HTERT RPE-1 (cell line): ENCODE measurements around the gene PLEKHB1.
"Not testable (repeated sequence)": the region's sequence is repeated elsewhere in the genome, so short reads cannot be mapped to it uniquely, and the experiment has no call there.

Experiments
- in situ Hi-C: fragments of 300-500 bp; cut with MboI; formaldehyde crosslinking; loops from 4 replicates; pipeline ENCODE4 v1.14.3; 2020; ENCODE audit warnings: low sequenced_read_pairs

The PLEKHB1 gene

DNA sequence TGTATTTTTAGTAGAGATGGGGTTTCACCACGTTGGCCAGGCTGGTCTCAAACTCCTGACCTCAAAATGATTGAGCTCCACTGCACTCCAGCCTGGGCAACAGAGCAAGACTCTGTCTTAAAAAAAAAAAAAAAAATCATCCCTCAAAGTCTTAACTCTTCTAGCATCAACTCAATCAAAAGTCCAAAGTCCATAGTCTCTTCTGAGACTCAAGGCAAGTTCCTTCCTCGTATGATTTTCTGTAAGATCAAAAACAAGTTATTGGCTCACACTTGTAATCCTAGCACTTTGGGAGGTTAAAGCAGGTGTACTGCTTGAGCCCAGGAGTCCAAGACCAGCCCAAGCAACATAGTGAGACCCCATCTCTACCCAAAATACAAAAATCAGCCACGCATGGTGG is 24.4 kb downstream of the PLEKHB1 start:
- in situ Hi-C loops = no loop called here

DNA sequence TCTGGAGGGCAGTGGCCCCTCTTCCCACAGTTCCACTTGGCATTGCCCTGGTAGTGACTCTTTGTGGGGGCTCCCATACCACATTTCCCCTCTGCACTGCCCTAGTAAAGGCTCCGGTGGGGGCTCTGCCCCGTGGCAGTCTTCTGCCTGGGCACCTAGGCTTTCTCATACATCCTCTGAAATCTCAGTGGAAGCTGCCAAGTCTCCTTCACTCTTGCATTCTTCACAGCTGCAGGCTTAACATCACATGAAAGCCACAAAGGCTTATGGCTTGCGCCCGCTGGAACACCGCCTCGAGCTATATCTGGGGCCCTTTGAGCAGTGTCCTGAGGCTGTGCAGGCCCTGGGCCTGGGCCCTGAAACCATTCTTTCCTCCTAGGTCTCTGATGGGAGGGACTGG is 25.3 kb downstream of the PLEKHB1 start:
- in situ Hi-C loops = no loop called here

GRCh38 chr11:73676552-73676951 is 30.2 kb downstream of the PLEKHB1 start:
- in situ Hi-C loops = not testable (repeated sequence)

DNA sequence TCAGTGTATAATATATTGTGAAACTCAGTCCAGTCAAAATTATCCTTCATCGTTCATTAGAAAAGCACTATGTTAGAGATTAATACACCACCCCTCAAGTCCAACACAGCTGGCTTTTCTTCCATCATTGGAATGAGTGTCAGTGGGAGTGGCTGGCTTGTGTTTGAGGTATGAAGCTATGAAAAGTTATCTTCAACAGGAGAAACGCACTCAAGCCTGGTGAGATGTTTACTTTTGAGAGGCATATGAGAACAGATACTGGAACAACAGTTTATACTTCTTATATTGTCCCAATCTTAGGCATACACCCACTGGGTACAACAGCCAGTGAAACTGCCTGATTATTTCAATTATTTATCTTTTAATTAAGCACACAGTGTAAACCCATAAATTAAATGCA is 34.3 kb downstream of the PLEKHB1 start:
- in situ Hi-C loops = no loop called here

DNA sequence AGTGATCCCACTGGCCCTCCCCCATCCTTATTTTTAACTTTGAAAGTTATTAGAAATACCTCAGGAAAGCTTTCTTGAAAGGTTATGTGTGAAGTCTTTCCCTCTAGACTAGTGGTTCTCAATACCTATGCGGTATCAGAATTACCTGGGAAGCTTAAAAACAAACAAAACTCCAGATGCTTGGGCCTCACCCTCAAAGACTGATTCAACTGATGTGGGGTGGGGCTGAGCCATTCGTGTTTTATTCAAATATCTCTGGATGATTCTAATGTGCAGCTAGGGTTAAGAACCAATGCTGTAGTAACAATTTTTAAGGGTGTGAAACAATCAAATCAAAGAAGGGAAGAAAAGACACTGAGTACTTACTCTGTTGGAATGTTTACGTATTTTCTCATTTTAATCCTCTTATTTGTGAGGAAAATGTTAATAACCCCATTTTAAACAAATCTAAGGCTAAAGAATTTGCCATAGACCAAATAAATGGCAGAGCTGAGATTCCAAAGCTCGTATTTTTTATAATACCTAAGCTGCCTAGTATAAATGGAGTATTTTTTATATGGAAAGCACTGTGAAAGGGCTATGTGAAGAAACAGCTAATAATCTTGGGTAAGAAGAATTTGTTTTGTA is 47.6 kb downstream of the PLEKHB1 start:
- in situ Hi-C loops = no loop called here

DNA sequence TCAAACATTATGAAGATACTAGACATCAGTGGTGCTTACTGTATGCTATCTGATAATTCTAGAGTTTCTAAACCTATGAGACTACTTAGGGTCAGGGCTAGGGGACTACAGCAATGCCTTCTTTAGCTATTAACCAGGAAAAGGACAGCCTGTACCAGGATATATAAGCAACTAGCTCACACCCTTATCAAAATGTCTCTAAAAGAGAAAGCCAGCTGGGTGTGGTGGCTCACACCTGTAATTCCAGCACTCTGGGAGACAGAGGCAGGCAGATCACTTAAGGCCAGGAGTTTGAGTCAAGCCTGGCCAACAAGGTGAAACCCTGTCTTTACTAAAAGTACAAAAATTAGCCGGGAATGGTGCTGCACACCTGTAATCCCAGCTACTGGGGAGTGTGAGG is 58.7 kb downstream of the PLEKHB1 start:
- in situ Hi-C loops = no loop called here

DNA sequence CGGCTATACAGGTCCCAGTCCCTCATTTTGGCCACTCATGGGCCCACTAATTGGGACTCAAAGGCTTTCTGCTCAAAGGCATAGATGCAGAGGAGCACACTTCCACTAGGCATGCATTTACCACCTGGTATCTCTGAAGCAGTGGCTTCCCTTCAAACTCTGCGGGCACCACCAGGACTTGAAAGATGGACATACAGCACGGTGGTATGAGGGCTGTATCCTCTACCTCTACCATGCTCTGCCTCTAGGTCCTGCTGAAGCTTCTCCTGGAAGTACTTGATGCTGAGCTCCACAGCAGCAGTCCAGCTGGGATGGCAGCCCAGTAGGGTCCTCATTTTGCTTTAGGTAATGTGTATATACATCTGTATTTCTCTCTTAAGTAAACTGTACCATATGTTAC is 64.6 kb downstream of the PLEKHB1 start:
- in situ Hi-C loops = no loop called here
